Lower leg skin (tissue), 4 donors: ENCODE measurements around the gene DIO3. TPM values are rescaled to one million over a fixed set of nuclear protein-coding genes. Genes with fewer than 3 reads are reported as not detected.

Source experiments
- DNase-seq, 2 donors: peaks; one replicate each; pipeline ENCODE4 v3.0.0-alpha.2; 2019; ENCODE audit warnings: low spot score in 2 of 2
- H3K4me3 ChIP-seq: fragments of 200-600 bp; sonication (generic); 2 replicates; pipeline ENCODE4 v1.5.1; 2017; ENCODE audit warnings: mild to moderate bottlenecking, low read depth; ENCODE audit not compliant: poor library complexity, severe bottlenecking
- POLR2A ChIP-seq, 2 donors: fragments of 450-650 bp; IDR thresholded peaks; one replicate each; pipeline ENCODE4 v1.6.1; 2016 to 2017; ENCODE audit warnings: antibody characterized with exemption in 2 of 2, mild to moderate bottlenecking in 1 of 2, moderate library complexity in 1 of 2
- WGBS, 2 donors: methylation state at CpG; one replicate each; pipeline ENCODE4 v1.1.5; 2018; 5-methylcytosine and 5-hydroxymethylcytosine counted together
- intact Hi-C: fragments of 100-400 bp; cut with DNase I; formaldehyde crosslinking; loops from one replicate; pipeline ENCODE4 v1.15.0; 2023; ENCODE audit warnings: low total_unique reads
- total RNA-seq, 4 donors: library from RNA; depleted of rRNA; stranded (reverse); fragments of >200 nt; gene quantifications; one replicate each; pipeline ENCODE4 v1.1.0, GENCODE V29; 2016
- TF ChIP-seq, protein P1 (sequence below), 3 donors: fragments of 450-650 bp; IDR thresholded peaks; one replicate each; pipeline ENCODE4 v1.5.1; 2016; ENCODE audit warnings: antibody characterized with exemption in 3 of 3, mild to moderate bottlenecking in 3 of 3, moderate library complexity in 2 of 3

Gene DIO3
- total RNA-seq, 4 donors from 2014 or later = 2.3 to 3.7 (median 2.7) TPM

DNA sequence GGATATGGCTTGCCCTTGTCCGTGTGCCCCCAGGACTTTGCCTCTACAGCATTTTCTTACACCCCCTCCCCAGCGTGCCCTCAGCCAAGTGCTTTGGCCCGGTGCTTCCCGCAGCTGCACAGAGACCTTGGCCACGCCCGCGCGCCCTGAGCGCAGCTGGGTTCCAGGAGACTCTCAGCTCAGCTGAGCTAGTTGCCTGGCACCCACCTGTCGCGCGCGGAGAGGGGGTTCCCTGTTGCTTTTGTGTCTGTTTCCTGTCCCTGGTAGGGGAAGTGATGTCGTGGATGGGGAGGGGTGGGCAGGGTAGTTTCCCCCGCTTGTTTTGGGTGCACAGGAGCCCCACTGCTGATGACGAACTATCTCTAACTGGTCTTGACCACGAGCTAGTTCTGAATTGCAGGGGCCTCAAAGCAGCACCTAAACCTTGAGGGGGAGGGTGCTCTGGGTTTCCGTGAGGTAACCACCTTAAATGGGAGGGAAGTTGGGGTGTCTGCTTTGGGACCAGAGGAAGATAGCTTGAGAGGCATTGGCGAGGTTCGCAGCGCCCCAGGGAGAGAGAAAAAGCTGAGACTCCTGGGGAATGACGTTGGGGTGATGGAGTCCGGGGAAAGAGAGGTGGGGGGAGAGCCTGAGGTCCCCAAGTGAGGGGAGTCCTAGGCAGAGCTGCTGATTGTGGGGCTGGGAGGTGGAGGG is 1.5 kb downstream of the DIO3 start:
- intact Hi-C loops = no loop called here
- WGBS, 2 donors = 5 to 20% methylated on average over 23 of the region's 23 CpGs
- DNase-seq = no peak
- no peak for TF ChIP-seq POLR2A (IDR thresholded peaks at IDR 0.05)
- H3K4me3 ChIP-seq = no peak overlapping the region

GRCh38 chr14:101563352-101563653 is 2.0 kb downstream of the DIO3 start:
- DNase-seq = no peak
- no peak overlapping the region for H3K4me3 ChIP-seq
- 1 to 2% methylated on average over 13 of the region's 13 CpGs for WGBS, 2 donors
- no peak for TF ChIP-seq POLR2A (IDR thresholded peaks at IDR 0.05)
- TF ChIP-seq, protein P1, sequence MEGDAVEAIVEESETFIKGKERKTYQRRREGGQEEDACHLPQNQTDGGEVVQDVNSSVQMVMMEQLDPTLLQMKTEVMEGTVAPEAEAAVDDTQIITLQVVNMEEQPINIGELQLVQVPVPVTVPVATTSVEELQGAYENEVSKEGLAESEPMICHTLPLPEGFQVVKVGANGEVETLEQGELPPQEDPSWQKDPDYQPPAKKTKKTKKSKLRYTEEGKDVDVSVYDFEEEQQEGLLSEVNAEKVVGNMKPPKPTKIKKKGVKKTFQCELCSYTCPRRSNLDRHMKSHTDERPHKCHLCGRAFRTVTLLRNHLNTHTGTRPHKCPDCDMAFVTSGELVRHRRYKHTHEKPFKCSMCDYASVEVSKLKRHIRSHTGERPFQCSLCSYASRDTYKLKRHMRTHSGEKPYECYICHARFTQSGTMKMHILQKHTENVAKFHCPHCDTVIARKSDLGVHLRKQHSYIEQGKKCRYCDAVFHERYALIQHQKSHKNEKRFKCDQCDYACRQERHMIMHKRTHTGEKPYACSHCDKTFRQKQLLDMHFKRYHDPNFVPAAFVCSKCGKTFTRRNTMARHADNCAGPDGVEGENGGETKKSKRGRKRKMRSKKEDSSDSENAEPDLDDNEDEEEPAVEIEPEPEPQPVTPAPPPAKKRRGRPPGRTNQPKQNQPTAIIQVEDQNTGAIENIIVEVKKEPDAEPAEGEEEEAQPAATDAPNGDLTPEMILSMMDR (IDR thresholded peaks at IDR 0.05) = no peak
- intact Hi-C loops = no loop called here

GRCh38 chr14:101563654-101564443 is 2.6 kb downstream of the DIO3 start:
- no peak for TF ChIP-seq POLR2A (IDR thresholded peaks at IDR 0.05)
- TF ChIP-seq, protein P1 (IDR thresholded peaks at IDR 0.05) = no peak
- intact Hi-C loops = no loop called here
- WGBS, 2 donors = 2% methylated on average over 36 to 50 of the region's 54 CpGs
- no peak overlapping the region for H3K4me3 ChIP-seq
- no peak for DNase-seq

GRCh38 chr14:101564444-101564776 is 3.1 kb downstream of the DIO3 start:
- no peak for DNase-seq
- WGBS, 2 donors = 1 to 2% methylated on average over 21 of the region's 21 CpGs
- intact Hi-C loops = no loop called here
- H3K4me3 ChIP-seq = no peak overlapping the region
- no peak for TF ChIP-seq POLR2A (IDR thresholded peaks at IDR 0.05)
- TF ChIP-seq, protein P1 (IDR thresholded peaks at IDR 0.05) = no peak

DNA sequence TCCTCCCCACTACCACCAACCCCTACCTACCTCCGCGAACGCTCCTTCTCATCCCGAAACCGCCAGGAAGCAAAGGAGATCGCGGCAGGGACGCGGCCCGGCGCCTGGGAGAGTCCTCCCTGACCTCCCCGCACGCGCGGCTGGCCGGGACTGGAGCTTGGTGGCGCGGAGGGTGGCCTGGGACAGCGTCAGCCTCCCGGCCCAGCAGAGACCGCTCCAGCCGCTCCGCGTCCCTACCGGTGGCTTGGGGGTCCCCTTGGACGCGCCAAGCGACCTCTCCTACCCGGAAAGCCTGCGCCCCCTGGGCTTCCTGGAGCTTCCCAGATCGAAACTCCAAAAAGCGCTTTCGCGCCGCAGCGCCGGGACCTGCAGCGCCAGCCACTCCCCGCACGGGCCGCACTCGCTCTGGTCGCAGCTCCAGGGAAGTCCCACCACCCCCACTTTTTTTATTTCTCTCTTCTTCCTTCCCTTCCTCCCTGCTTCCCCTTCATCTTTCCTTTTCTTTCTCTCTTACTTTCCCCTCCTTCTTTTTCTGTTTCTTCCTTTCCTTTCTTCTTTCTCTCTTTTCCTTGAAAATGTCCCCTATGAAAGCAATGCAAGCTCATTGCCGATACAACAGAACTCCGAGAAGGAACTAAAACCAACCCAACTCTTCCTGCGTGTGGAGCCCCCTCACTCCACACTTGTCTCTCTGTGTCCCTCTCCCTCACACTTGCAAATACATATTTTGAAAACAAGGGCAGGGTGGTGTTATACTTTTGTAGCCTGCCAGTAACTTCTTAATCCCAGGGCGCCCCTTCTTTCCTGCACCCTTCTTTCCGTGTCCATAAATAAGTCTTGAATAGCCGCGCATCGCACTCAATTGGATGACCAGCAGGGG is 3.8 kb downstream of the DIO3 start:
- 2 to 5% methylated on average over 39 to 51 of the region's 51 CpGs for WGBS, 2 donors
- TF ChIP-seq POLR2A (IDR thresholded peaks at IDR 0.05) = no peak
- TF ChIP-seq, protein P1 (IDR thresholded peaks at IDR 0.05) = no peak
- DNase-seq = no peak
- intact Hi-C loops = no loop called here
- H3K4me3 ChIP-seq = no peak overlapping the region

- WGBS, 2 donors = 83 to 95% methylated on average over 5 of the region's 5 CpGs
These were observed 6.0 kb downstream of the DIO3 start for GRCh38 chr14:101567252-101567651.

More at GRCh38 chr14:101567252-101567651, 6.0 kb downstream of the DIO3 start:
- no peak overlapping the region for H3K4me3 ChIP-seq
- no peak for DNase-seq
- intact Hi-C loops = no loop called here
- TF ChIP-seq POLR2A (IDR thresholded peaks at IDR 0.05) = no peak
